Adrenal gland (tissue), 5 donors: ENCODE results near the gene DLK1.

Experiments used
- CTCF ChIP-seq, 6 experiments: fragments of 450-650 bp in 4 of 6; fragments of 200-600 bp in 2 of 6; sonication (generic) in 1 of 6; IDR thresholded peaks; 1 replicate in 5 of 6; 2 replicates in 1 of 6; pipeline versions ENCODE4 v1.5.1 to v1.8.0; 2016 to 2021; ENCODE audit warnings: antibody characterized with exemption in 6 of 6, mild to moderate bottlenecking in 2 of 6, moderate library complexity in 1 of 6
- POLR2A ChIP-seq, 2 donors: fragments of 450-650 bp; IDR thresholded peaks; one replicate each; pipeline ENCODE4 v1.6.1; 2017; ENCODE audit warnings: antibody characterized with exemption in 2 of 2, mild to moderate bottlenecking in 2 of 2, moderate library complexity in 1 of 2
- donor health status: DM: no; HTN: no; CAD: no.

- TF ChIP-seq CTCF (IDR thresholded peaks at IDR 0.05), result no peak
- TF ChIP-seq POLR2A (IDR thresholded peaks at IDR 0.05), result no peak
Observed at GRCh38 chr14:100747021-100747586, 20.4 kb downstream of the DLK1 start.
